ENCODE data around the gene SF3A2. TPM values are rescaled to one million over a fixed set of nuclear protein-coding genes. Genes with fewer than 3 reads are reported as not detected.

The SF3A2 gene
- total RNA-seq, 2 donors from 2014 or later, result 99.5 to 119 TPM

DNA sequence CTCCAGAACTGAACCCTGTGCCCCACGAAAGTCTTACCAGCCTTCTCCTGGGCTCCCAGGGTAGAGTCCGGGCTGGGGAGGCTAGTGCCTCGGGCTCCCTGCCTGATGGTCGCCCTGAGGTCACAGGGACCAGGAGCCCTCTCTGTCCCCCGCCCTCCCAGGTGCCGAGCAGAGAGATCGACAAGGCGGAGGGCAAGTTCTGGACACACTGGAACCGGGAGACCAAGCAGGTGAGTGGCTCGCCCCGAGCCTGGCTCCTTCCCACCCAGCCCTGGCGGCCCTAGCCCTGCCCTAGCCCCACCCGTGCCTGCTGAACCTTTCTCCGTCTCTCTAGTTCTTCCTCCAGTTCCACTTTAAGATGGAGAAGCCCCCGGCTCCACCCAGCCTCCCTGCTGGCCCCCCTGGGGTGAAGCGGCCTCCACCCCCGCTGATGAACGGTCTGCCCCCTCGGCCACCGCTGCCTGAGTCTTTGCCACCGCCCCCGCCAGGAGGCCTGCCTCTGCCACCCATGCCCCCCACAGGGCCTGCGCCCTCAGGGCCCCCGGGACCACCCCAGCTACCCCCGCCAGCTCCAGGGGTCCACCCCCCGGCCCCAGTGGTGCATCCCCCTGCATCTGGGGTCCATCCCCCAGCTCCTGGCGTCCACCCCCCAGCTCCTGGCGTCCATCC is 10.9 kb downstream of the SF3A2 start:
- H3K36me3 Mint-ChIP-seq (ENCODE audit: low read depth), result peaks cover 55% of the 10 kb centered on the region
- ATAC-seq (replicated peaks), result no peak
- no peaks in the 10 kb centered on the region for H3K27me3 Mint-ChIP-seq
- H3K9me3 Mint-ChIP-seq, result no peaks in the 10 kb centered on the region
- no peak overlapping the region for H3K4me3 Mint-ChIP-seq
- no peak overlapping the region for H3K27ac Mint-ChIP-seq
- peaks cover 2% of the 10 kb centered on the region for H3K4me1 Mint-ChIP-seq

DNA sequence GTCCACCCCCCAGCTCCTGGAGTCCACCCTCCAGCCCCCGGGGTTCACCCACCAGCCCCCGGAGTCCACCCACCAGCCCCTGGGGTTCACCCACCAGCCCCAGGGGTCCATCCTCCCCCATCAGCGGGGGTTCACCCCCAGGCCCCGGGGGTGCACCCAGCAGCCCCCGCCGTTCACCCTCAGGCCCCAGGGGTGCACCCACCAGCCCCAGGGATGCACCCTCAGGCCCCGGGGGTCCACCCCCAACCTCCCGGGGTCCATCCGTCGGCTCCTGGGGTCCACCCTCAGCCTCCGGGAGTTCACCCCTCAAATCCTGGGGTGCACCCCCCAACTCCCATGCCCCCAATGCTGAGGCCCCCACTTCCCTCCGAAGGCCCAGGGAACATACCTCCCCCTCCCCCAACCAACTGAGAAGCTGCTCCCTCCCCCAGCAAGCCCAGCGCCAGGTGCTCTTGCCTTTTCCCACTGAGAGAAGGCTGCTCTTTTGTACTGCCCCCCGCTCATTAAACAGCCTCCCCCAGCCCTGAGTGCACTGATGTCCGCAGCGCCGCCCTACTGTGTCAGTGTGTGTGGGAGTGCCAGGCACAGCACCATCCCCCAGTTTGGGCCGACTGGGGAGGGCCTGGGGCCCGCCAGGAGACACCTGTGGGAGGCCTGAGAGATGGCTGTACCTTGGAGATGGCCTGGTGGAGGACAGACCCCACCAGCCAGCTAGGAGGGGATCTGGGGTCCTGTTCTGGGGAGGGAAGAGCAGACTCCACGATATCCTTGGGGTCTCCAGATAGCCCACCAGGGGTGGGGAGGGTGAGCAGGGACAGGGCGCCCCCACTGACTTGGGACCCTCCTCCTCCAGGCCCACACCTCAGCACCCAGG is 11.7 kb downstream of the SF3A2 start:
- H3K9me3 Mint-ChIP-seq, result no peaks in the 10 kb centered on the region
- ATAC-seq (replicated peaks), result no peak
- H3K27me3 Mint-ChIP-seq, result no peaks in the 10 kb centered on the region

DNA sequence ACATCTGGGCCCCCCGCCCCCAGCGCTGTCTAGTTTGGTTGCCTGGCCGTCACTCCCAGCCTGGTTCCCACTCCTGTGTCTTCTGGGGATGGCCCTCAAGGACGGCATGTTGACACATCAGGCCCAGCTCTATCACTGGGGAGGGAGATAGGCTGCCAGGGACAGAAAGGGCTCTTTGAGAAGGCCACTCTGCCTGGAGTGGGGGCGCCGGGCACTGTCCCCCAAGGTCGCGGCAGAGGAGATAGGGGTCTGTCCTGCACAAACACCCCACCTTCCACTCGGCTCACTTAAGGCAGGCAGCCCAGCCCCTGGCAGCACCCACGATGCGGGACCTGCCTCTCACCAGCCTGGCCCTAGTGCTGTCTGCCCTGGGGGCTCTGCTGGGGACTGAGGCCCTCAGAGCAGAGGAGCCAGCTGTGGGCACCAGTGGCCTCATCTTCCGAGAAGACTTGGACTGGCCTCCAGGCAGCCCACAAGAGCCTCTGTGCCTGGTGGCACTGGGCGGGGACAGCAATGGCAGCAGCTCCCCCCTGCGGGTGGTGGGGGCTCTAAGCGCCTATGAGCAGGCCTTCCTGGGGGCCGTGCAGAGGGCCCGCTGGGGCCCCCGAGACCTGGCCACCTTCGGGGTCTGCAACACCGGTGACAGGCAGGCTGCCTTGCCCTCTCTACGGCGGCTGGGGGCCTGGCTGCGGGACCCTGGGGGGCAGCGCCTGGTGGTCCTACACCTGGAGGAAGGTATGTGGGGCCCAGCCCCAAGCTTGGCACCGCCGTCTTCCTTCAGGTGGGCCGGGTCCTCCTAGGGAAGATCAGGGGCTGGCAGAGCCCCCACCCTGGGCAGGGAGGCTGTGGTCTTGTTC is 12.6 kb downstream of the SF3A2 start, which contains the start of gene AMH:
Gene AMH, plus strand, starts transcription at position 314 of the 857 bp plus-strand sequence. Its CDS starts 10 bp downstream, at position 324.
- Mint-ChIP-seq H3K27me3 (no peaks in the 10 kb centered on the region), H3K4me1 (no peaks in the 10 kb centered on the region), H3K36me3 (ENCODE audit: low read depth) (peaks cover 38% of the 10 kb centered on the region), H3K27ac (no peak within 1 kb of the TSS), H3K4me3 (no peak within 1 kb of the TSS), H3K9me3 (no peaks in the 10 kb centered on the region)
- peak; percentile 7 for ATAC-seq (replicated peaks)

More for the DNA sequence above, 11.7 kb downstream of the SF3A2 start:
- Mint-ChIP-seq H3K36me3 (ENCODE audit: low read depth) (peaks cover 46% of the 10 kb centered on the region), H3K27ac (no peak overlapping the region), H3K4me1 (no peaks in the 10 kb centered on the region), H3K4me3 (no peak overlapping the region)

DNA sequence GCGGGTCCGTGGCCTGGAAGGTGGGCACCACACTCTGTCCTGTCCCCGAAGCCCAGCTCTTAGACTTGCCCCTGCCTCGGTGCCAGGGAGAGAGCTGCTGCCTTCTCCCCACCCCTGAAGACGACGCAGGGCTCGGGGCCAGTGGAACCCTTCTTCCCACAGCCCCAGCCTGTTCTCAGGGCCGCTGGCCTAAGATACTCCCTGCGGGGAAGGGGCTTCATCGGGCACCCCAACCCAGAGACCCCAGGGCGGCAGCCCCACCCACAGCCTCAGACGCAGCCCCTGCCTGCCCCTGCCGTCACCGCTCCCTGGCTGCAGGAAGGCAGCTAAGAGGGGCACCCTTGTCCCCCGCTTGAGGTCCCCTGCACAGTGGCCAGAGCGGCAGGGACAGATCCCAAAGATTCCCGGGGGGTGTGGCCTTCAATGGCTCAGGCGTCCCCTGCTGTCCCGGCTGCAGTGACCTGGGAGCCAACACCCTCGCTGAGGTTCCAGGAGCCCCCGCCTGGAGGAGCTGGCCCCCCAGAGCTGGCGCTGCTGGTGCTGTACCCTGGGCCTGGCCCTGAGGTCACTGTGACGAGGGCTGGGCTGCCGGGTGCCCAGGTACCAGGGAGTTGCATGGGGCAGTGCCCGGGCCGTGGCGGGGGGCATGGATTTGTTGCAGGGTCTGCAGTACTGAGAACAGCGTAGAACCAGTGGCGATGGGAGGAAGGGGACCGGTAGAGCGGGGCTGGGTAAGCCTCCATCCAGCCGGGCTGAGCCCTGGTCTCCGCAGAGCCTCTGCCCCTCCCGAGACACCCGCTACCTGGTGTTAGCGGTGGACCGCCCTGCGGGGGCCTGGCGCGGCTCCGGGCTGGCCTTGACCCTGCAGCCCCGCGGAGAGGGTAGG is 13.5 kb downstream of the SF3A2 start:
- peak; percentile 11 for ATAC-seq (replicated peaks)
- no peak overlapping the region for H3K27ac Mint-ChIP-seq
- H3K4me3 Mint-ChIP-seq, result no peak overlapping the region

DNA sequence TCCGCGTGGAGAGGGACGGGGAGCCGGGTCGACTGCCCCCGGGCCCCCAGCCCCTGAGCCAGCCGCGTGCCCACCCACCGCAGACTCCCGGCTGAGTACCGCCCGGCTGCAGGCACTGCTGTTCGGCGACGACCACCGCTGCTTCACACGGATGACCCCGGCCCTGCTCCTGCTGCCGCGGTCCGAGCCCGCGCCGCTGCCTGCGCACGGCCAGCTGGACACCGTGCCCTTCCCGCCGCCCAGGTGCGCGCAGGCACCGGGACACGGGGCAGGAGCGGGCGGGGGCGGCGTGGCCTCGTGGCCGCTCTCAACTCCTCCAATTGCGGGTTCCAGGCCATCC is 14.1 kb downstream of the SF3A2 start:
- no peaks in the 10 kb centered on the region for H3K4me1 Mint-ChIP-seq
- H3K27me3 Mint-ChIP-seq, result no peaks in the 10 kb centered on the region
- no peak overlapping the region for H3K27ac Mint-ChIP-seq
- ATAC-seq (replicated peaks), result no peak
- H3K36me3 Mint-ChIP-seq (ENCODE audit: low read depth), result peaks cover 23% of the 10 kb centered on the region
- no peak overlapping the region for H3K4me3 Mint-ChIP-seq
- H3K9me3 Mint-ChIP-seq, result no peaks in the 10 kb centered on the region

More for the DNA sequence above, 13.5 kb downstream of the SF3A2 start:
- Mint-ChIP-seq H3K27me3 (no peaks in the 10 kb centered on the region), H3K9me3 (no peaks in the 10 kb centered on the region), H3K36me3 (ENCODE audit: low read depth) (peaks cover 29% of the 10 kb centered on the region), H3K4me1 (no peaks in the 10 kb centered on the region)

DNA sequence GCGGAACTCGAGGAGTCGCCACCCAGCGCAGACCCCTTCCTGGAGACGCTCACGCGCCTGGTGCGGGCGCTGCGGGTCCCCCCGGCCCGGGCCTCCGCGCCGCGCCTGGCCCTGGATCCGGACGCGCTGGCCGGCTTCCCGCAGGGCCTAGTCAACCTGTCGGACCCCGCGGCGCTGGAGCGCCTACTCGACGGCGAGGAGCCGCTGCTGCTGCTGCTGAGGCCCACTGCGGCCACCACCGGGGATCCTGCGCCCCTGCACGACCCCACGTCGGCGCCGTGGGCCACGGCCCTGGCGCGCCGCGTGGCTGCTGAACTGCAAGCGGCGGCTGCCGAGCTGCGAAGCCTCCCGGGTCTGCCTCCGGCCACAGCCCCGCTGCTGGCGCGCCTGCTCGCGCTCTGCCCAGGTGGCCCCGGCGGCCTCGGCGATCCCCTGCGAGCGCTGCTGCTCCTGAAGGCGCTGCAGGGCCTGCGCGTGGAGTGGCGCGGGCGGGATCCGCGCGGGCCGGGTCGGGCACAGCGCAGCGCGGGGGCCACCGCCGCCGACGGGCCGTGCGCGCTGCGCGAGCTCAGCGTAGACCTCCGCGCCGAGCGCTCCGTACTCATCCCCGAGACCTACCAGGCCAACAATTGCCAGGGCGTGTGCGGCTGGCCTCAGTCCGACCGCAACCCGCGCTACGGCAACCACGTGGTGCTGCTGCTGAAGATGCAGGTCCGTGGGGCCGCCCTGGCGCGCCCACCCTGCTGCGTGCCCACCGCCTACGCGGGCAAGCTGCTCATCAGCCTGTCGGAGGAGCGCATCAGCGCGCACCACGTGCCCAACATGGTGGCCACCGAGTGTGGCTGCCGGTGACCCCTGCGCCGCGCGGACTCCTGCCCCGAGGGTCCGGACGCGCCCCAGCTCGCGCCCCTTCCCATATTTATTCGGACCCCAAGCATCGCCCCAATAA is 14.8 kb downstream of the SF3A2 start:
- H3K27ac Mint-ChIP-seq, result no peak overlapping the region
- ATAC-seq (replicated peaks), result no peak
- H3K4me1 Mint-ChIP-seq, result no peaks in the 10 kb centered on the region
- no peaks in the 10 kb centered on the region for H3K9me3 Mint-ChIP-seq
- H3K36me3 Mint-ChIP-seq (ENCODE audit: low read depth), result peaks cover 16% of the 10 kb centered on the region
- H3K27me3 Mint-ChIP-seq, result no peaks in the 10 kb centered on the region
- peak overlapping the region; percentile 52 for H3K4me3 Mint-ChIP-seq

DNA sequence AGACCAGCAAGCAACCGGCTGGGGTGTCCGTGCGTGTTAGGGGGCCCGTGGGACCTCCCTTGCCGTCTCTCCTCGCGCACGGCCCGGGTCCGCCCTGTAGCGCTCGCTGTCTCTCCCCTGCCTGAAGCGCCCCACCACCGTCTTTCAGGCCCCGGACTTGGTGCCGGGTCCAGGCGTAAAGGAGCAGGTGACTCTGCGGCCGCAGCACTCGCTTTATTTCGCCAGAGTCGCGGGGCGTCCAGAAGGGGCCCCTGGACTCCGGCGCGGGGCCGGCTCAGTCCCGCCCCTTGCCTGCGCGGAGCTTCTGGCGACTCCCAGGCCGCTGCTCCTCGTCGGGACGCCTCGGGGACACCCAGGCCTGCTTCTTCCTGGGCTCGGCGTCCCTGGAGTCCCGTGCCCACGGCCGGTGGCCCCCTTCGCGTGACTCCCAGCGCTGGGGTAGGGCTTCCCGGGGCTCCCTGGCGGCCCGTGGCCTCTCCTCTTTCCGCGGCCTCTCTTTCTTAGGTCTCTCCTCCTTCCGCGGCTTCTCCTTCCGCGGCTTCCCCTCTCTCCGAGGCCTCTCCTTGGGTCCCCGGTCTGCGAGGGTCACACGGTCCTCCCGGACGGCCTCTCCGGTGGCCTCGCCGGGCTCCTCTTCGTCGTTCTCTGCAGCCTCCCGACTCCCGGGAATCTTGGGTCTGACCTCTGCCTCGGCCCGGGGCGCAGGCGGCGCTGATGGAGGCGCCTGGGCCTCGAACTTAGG is 15.6 kb downstream of the SF3A2 start:
- Mint-ChIP-seq H3K36me3 (ENCODE audit: low read depth) (peaks cover 10% of the 10 kb centered on the region), H3K27me3 (no peaks in the 10 kb centered on the region), H3K4me1 (no peaks in the 10 kb centered on the region), H3K9me3 (no peaks in the 10 kb centered on the region), H3K27ac (no peak overlapping the region), H3K4me3 (peak overlapping the region; percentile 52)
- ATAC-seq (replicated peaks), result no peak

DNA sequence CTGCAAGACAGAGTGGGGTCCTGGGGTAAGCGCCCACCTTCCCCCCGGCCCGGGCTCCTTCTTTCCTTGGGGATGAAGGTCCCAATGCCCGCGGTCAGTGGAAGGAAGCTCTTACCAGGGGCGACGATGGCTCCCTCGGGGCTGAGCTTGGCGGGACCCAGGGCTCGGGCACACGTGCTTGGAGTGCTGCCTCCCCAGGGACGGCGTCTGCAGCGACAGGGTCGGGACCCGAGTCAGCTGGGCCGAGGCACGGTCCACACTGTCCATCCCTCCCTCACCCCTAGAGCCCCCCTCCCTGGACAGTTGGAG is 16.1 kb downstream of the SF3A2 start:
- ATAC-seq (replicated peaks), result peak; percentile 9
- no peaks in the 10 kb centered on the region for H3K9me3 Mint-ChIP-seq
- H3K27ac Mint-ChIP-seq, result no peak overlapping the region
- H3K4me3 Mint-ChIP-seq, result peak overlapping the region; percentile 52
- H3K27me3 Mint-ChIP-seq, result no peaks in the 10 kb centered on the region
- H3K4me1 Mint-ChIP-seq, result no peaks in the 10 kb centered on the region
- H3K36me3 Mint-ChIP-seq (ENCODE audit: low read depth), result peaks cover 6% of the 10 kb centered on the region

DNA sequence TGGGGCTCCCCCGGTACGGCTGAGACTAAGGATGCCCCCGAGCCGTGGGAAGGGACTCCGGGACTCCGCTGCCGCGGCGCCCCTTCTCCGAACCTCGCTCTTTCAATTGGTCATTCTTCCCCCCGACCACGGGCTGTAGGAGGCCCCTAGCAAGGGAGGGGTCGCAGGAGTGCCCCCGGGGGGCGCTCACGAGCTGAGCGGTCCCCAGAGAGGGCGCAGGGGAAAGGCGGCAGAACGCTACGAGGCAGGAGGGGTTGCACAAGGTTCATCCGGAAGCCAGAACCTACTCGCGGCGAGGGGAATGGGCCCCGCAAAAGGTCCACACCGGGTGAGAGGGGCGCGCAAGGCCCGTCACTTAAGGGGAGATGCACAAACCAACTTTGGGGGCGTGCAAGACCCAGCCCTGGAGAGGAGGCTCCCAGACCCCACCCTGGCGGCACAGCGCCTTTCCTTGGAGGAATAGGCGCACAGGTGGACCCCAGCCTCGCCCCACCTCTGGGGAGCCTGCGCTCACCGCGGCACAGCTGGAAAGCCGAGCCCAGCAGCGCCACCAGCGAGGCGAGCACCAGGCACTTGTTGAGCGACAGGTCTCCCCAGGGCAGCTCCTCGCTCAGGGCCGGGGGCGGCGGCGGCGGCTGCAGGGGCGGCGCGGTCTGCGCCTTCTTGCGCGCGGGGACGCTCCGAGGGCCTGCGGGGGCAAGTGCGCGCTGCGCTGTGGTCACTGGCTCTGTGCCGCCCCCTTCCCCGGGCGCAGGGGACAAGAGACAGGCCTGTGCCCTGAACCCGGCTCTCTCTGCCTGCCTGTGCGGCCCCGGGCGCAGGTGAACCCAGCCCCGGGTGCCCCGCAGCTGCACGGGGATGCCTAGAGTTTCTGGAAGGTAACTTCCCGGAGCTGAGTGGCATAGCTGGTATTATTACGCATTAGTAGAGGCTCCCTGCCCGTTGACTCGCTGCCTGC is 16.8 kb downstream of the SF3A2 start:
- peaks cover 5% of the 10 kb centered on the region for H3K36me3 Mint-ChIP-seq (ENCODE audit: low read depth)
- H3K27ac Mint-ChIP-seq, result no peak overlapping the region
- no peaks in the 10 kb centered on the region for H3K9me3 Mint-ChIP-seq
- no peaks in the 10 kb centered on the region for H3K27me3 Mint-ChIP-seq
- ATAC-seq (replicated peaks), result peak; percentile 1
- no peaks in the 10 kb centered on the region for H3K4me1 Mint-ChIP-seq
- H3K4me3 Mint-ChIP-seq, result peak overlapping the region; percentile 52

DNA sequence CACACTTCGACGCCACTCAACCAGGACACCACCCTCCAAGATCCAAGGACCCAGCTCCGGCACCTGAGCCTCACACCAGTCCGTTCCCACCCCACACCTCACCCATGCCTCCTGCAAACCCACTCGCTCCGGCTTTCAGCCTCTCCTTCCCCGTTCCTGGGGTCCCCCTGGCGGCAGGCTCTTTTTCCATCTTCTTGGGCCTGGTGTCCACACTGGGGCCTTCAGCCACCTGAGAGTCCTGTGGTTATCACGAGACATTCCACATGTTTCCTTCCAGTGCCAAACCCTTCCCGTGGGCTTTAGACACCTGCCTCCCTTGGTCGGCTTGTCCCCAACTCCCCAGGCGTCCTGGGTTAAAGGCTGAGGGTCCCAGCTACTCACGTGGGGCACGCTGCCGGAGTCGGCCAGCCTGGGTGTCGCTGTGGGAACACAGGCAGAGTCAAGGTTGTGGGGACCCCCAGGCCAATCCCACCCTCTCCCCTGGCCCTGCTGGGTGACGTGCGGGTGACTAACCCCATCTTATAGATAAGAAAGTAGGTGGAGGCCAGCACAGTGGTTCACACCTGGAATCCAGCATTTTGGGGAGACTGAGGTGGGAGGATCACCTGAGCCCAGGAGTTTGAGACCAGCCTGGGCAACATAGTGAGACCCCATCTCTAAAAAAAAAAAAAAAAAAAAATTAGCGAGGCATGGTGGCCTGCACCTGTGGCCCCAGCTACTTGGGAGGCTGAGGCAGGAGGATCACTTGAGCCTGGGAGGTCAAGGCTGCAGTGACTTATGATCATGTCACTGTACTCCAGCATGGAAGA is 17.6 kb downstream of the SF3A2 start:
- no peaks in the 10 kb centered on the region for H3K9me3 Mint-ChIP-seq
- H3K27ac Mint-ChIP-seq, result no peak overlapping the region
- H3K4me1 Mint-ChIP-seq, result no peaks in the 10 kb centered on the region
- ATAC-seq (replicated peaks), result no peak
- no peaks in the 10 kb centered on the region for H3K27me3 Mint-ChIP-seq
- no peaks in the 10 kb centered on the region for H3K36me3 Mint-ChIP-seq (ENCODE audit: low read depth)
- H3K4me3 Mint-ChIP-seq, result no peak overlapping the region

Data from activated T-helper 17 cell treated with anti-CD3 and anti-CD28 coated beads, Interleukin-2, amount 50 U/mL, for 72 hours (primary cell).